HG03196 (cell line): ENCODE results near the gene NME7.
"Not testable (repeated sequence)": the region's sequence is repeated elsewhere in the genome, so short reads cannot be mapped to it uniquely, and the experiment has no call there.

Experiments
- ATAC-seq: cut with Tn5 transposase; IDR thresholded peaks from one replicate; pipeline ENCODE4 v1.9.1; 2021; ENCODE audit not compliant: unreplicated experiment

The NME7 gene

DNA sequence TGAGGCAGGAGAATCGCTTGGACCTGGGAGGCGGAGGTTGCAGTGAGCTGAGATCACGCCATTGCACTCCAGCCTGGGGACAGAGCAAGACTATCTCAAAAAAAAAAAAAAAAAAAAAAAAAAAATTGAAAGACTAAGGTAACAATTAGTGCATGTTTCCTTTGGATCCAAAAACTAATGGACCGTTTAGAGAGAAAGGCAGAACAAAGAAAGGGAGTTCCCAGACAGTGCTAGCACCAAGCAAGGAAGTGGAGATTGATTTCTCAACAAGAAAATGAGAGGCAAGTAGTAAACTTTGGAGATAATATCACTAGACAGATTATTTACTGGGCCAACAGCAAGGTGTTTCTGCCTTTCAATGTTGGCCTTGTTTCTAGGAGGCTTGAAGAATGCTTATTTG is 236.9 kb downstream of the NME7 start:
- ATAC-seq: no peak

DNA sequence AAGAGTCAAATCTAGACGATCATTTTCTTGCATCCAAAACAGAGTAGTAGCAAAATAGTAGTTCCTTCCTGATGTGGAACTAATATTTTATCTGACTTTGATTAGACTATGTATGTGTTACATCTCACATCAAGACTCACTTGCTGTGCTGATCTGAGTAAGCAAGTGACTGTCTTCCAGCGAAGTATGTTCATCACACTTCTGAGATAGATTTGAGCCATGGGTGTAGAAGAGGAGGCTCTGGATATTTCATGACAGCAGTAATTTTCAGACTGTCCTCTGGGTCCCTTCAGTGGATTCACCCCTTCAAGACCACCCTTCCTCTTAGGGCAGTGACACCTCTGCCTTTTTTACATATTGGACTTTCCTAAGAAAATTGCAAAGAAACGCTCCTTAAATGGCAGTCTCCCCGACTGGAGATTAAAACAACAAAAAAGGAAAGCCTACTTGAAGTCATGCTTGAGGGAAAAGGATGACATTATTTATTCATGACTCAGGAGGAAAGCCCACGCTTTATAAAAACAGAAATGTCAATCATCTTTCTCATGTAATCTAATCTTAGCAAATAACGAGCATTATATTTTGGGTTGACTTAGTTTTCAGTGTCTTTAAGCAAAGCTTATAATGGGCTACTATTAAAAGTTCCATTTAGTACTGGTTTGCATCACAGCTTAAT is 238.3 kb downstream of the NME7 start:
- no peak for ATAC-seq

DNA sequence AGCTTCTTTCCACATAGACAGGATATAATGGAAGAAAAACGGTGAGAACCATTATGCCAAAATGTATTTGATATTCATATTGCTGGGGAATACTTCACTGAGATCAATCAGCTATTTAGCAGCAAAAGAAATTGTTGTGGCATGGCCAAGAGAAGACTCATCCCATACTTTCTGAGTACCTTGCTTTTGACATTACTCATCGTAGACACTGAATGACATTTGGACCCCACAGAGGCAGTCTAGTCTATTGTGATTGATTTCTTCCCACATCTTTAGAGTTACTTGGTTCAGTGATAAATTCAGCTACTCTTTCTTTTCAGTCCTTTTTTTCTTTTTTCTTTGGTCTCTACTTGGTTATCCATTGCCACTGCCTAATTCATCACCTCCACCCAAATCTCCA is 239.0 kb downstream of the NME7 start:
- no peak for ATAC-seq

- ATAC-seq: no peak
Observed at GRCh38 chr1:169127305-169127704, 240.3 kb downstream of the NME7 start.

GRCh38 chr1:169126335-169126734 is 241.3 kb downstream of the NME7 start:
- ATAC-seq: no peak

DNA sequence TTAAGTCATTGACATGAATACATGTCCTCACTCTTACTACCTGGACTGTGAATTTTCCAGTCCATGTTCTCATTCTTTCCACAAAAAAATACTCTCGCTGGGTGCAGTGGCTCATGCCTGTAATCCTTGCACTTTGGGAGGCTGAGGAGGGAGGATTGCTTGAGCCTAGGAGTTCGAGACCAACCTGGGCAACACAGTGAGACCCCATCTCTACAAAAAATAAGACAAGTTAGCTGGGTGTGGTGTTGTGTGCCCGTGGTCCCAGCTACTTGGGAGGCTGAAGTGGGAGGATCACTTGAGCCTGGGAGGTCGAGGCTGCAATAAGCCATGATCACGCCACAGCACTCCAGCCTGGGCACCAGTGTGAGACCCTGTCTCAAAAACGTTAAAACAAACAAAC is 242.0 kb downstream of the NME7 start:
- ATAC-seq: not testable (repeated sequence)

- no peak for ATAC-seq
Observed at GRCh38 chr1:169124459-169124858, 243.1 kb downstream of the NME7 start.

DNA sequence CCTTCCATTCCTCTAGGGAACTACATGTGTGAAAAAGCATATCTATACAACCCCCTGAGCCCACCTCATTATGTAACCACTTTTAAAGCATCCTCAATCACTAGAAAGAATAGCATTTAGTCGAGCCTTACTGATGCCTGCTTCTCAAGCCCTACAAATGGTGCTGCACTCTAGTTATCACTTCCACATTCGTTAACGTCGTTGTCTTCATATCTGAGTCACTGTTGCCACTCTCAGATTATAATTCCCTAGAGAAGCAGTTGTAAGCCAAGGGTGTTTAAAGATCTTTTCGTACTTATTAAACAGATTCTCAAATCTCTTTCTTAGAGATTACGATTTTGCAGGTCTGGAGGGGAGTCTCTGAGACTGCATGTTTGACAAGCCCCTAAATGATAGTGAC is 244.6 kb downstream of the NME7 start:
- peak; percentile 61 for ATAC-seq

GRCh38 chr1:169121146-169121923 is 246.3 kb downstream of the NME7 start:
- ATAC-seq: no peak

GRCh38 chr1:169120066-169120465 is 247.5 kb downstream of the NME7 start:
- ATAC-seq: no peak

GRCh38 chr1:169119405-169119804 is 248.2 kb downstream of the NME7 start:
- ATAC-seq: no peak

DNA sequence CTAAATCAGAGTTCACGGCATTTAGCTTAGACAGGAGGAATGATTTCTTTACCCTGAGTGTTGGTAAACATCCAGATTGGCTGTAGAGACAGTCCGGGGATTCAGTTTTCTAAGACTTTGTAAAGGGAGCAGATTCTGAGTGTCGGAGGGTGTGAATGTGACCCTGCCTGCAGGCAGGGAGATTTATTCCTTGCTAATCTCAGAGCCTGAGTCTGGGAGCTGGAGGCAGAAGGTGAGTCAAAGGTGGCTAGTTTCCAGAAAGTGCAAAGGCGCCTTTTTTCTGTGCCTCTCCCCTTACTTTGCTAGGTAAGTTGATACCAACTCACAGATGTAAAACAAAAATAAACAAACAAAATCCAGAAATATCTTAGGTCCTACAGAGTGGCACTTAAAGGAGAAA is 249.4 kb downstream of the NME7 start:
- no peak for ATAC-seq

DNA sequence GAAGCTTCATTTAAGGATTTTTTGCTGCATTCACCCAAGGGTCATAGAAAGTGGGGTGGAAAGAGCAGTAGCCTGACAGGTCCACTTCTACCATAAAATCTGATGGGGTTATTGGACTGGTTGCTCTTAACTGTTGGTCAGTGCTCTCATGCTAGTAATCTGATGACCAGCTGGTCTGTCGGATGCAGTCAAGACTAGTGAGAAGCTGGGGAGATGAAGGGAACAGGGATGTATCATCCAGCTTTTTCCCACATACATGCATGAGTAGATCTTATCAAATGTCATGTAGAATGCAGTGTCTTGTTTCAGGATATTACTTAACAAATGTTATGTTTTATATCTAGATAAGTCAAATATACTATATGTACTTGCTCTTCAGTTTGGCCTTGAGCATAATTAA is 250.0 kb downstream of the NME7 start:
- no peak for ATAC-seq

DNA sequence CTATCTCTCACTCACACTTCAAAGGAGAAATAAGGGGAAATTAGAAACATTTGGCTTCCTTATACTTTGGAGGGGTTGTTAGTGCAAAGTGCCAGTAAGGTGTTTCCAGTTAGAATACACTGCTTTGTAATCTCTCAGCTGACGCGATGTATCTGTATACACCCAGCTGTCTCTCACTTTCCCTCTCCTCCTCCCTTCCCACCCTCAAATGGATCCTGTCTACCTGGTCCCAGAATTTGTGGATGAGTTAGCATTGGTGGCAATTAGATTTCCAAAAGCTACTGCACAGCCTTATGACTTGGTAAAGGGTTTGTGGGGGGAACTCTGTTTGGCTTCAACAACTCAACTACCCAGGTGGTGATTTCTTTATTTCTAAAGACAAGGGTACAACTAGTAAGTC is 250.6 kb downstream of the NME7 start:
- no peak for ATAC-seq

DNA sequence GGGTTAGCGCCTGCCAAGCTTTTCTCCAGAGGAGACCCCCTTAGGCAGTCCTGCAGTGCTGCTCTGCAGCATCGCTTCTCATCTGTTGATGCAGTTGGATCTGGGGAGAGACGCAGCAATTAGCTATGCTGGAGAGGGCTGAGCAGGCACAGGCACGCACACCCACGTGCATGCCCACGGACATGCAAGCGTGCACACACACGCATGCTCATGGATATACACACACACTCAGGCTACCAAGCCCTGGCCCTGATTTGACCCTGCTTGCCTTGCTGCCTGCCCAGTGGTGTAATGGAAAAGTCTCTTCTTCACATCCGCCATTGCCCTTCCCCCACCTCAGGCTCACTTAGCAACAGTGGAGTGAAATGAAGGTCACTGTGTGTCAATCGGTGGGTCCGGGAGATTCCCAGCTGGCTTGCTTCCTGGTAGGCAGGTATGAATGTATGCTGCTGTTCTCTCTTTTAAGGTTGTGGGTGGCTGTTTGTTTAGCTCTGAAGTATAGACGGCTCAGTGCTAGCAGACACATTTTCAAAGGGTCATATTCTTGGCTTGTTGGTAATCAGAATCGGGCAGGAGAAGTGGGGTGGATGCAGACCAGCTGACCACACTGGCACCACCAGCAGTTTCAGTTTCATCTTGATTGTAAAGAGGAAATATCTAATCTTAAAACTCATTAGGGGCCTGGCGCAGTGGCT is 251.6 kb downstream of the NME7 start:
- peak; percentile 55 for ATAC-seq

DNA sequence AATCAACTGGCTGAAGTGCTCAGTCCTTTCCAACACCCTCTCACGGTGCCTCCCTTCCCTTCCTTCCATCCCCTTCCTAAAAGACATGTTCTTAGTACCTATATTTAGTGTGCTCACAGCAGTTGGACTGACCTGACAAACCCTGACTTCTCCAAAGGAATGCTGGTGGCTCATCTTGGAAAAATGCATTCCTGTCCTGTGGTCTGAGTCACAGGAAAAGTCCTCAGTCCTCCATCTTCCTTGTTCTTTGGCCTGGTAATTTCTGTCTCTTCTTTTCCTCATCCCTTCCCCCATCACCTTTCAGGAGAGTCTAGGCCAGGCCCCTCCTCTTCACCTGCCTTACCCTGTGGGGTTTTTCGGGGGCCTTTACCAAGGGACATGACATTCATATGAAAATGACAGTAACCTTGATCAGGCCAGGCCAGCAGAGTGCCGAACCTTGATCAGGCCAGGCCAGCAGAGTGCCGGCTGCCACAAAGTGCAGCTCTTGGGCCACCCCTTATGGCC is 253.9 kb downstream of the NME7 start:
- ATAC-seq: no peak

DNA sequence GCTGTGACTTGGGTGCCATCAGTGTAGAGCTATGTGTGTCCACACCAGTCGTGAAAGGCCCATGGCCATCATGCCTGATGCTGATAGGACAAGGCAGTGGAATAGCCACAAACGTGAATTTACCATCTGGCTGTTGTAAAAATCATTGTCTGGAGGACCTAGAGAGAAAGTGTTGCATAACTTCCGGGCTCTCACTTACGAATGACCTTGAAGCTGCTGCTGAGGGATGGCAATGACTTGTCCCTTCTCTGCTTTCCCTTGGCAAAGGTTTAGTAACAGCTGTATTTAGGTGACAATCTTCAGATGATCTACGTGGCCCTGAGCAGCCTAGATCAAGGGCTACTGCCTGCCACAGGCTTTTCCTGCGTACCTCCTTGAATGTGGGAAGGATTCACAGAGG is 255.4 kb downstream of the NME7 start:
- ATAC-seq: no peak

DNA sequence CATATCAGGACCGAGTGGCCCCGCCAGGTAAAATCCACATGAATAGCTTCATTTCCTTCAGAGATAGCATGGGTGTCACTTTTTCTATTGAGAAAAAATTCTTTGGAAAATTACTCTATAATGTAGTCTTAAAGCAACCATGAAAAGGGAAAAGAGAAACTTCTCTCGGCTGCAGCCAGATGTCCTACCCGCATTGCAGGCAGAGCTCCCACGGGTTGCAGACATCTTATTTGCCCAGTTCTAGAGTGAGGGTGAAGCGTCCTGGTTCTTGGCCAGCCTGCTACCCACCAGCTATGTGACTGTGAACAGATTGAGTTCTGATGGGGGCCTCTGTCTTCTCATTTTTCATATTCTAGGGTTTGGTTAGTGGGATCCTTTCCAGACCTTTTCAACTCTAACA is 256.1 kb downstream of the NME7 start:
- ATAC-seq: no peak

GRCh38 chr1:169110689-169111447 is 256.7 kb downstream of the NME7 start:
- ATAC-seq: no peak

DNA sequence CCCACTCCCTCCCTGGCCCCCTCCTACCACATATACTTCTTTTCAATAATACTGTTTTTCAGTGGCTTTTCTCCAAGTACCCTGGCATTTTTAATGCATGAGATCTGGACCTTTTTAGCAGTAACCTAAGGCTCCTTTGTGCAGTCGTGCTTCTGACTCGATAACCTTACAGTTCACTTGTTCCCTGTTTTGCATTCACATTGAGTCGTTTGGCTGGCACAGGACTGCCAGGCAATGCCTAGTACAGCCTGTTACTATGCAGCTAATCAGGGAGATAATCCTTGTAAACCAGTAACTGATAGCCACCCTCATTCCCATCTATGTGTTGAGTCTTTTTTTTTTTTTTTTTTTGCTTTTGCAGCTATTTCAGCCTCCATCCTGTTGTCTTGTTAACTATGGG is 257.4 kb downstream of the NME7 start:
- ATAC-seq: no peak

DNA sequence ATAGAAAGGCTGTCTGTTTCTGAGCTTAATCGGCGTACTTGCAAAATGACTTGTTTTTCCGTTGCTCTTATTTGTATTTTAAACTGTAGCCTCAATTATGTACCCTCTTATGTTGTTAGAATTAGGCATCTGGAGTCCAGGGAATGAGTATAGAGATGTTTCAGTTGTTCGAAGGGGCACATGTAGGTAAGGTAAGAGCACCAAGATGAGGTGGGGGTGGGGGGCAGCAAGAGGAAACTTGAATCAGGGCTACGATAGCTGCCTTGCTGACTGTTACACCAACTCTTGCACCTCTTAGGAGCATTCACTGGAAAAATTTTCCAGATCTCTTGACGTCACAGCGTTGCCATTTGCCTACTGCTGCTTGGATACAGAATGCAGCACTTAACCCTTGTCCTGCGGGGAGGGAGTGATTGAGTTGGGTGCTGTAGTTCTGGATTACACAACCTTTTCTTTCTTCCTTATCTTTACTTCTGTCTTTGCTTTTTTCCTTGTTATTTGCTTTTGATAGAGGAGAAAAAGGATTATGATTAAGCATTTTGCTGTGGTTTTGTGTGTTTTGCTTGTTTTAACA is 257.9 kb downstream of the NME7 start:
- ATAC-seq: no peak
